HG03575 (cell line): ENCODE measurements around the gene PEX14.

Experiments used
- ATAC-seq: cut with Tn5 transposase; IDR thresholded peaks from one replicate; pipeline ENCODE4 v1.9.1; 2021; ENCODE audit not compliant: unreplicated experiment, insufficient number of reproducible peaks, low FRiP score; ENCODE audit errors: extremely low read depth

The PEX14 gene

GRCh38 chr1:10623686-10624145 lies 149.0 kb downstream of the PEX14 start:
- no peak for ATAC-seq

GRCh38 chr1:10624256-10625050 lies 149.7 kb downstream of the PEX14 start:
- ATAC-seq = no peak

- no peak for ATAC-seq
Measured at GRCh38 chr1:10625076-10625475, 150.3 kb downstream of the PEX14 start.

- no peak for ATAC-seq
Measured at GRCh38 chr1:10625554-10625953, 150.8 kb downstream of the PEX14 start.

- ATAC-seq = no peak
Measured at GRCh38 chr1:10626131-10626731, 151.5 kb downstream of the PEX14 start.

- no peak for ATAC-seq
Measured at GRCh38 chr1:10626791-10627410, 152.2 kb downstream of the PEX14 start.

- no peak for ATAC-seq
Measured at GRCh38 chr1:10628685-10629084, 153.9 kb downstream of the PEX14 start.

GRCh38 chr1:10629091-10629815 lies 154.5 kb downstream of the PEX14 start:
- no peak for ATAC-seq

- ATAC-seq = no peak
Measured at GRCh38 chr1:10629816-10630571, 155.2 kb downstream of the PEX14 start.

GRCh38 chr1:10630661-10631120 lies 155.9 kb downstream of the PEX14 start:
- ATAC-seq = no peak

GRCh38 chr1:10631121-10631810 lies 156.5 kb downstream of the PEX14 start:
- no peak for ATAC-seq

GRCh38 chr1:10631811-10632593 lies 157.3 kb downstream of the PEX14 start:
- no peak for ATAC-seq

- no peak for ATAC-seq
Measured at GRCh38 chr1:10632691-10633090, 157.9 kb downstream of the PEX14 start.

GRCh38 chr1:10633416-10633815 lies 158.7 kb downstream of the PEX14 start:
- no peak for ATAC-seq

- no peak for ATAC-seq
Measured at GRCh38 chr1:10634075-10634427, 159.3 kb downstream of the PEX14 start.

- no peak for ATAC-seq
Measured at GRCh38 chr1:10634428-10635084, 159.8 kb downstream of the PEX14 start.
